Keratinocyte (primary cell): ENCODE results near the gene PLXNA3.

ENCODE experiments used
- CTCF ChIP-seq, 3 experiments: IDR thresholded peaks in 1 of 3; conservative IDR thresholded peaks in 1 of 3; optimal IDR thresholded peaks in 1 of 3; 2 replicates in 2 of 3; 3 replicates in 1 of 3; pipeline versions ENCODE3 to v1.5.1; 2011; ENCODE audit warnings: low read length in 3 of 3, mild to moderate bottlenecking in 3 of 3, moderate library complexity in 2 of 3, control low read depth in 1 of 3, inconsistent platforms in 1 of 3; ENCODE audit not compliant: insufficient read depth in 2 of 3; ENCODE audit errors: extremely low read depth in 1 of 3
- EZH2 ChIP-seq: IDR thresholded peaks from one replicate; pipeline ENCODE4 v1.6.1; 2012; ENCODE audit warnings: inconsistent platforms, mild to moderate bottlenecking, low read length, moderate library complexity

GRCh38 chrX:154488336-154489075, 30.4 kb downstream of the PLXNA3 start:
- TF ChIP-seq CTCF (optimal IDR thresholded peaks at IDR 0.05 in 1 of 3, IDR thresholded peaks at IDR 0.05 in 1 of 3, conservative IDR thresholded peaks at IDR 0.05 in 1 of 3; ENCODE audit: extremely low read depth in 1 of 3, insufficient read depth in 2 of 3, low read length in 3 of 3) (no peak), EZH2 (no peak)
